ENCODE data around the gene GAL3ST1. TPM values are rescaled to one million over a fixed set of nuclear protein-coding genes. Genes with fewer than 3 reads are reported as not detected.

Gene GAL3ST1
- total RNA-seq, 1 donor from 2014 or later, result 23.7 TPM

DNA sequence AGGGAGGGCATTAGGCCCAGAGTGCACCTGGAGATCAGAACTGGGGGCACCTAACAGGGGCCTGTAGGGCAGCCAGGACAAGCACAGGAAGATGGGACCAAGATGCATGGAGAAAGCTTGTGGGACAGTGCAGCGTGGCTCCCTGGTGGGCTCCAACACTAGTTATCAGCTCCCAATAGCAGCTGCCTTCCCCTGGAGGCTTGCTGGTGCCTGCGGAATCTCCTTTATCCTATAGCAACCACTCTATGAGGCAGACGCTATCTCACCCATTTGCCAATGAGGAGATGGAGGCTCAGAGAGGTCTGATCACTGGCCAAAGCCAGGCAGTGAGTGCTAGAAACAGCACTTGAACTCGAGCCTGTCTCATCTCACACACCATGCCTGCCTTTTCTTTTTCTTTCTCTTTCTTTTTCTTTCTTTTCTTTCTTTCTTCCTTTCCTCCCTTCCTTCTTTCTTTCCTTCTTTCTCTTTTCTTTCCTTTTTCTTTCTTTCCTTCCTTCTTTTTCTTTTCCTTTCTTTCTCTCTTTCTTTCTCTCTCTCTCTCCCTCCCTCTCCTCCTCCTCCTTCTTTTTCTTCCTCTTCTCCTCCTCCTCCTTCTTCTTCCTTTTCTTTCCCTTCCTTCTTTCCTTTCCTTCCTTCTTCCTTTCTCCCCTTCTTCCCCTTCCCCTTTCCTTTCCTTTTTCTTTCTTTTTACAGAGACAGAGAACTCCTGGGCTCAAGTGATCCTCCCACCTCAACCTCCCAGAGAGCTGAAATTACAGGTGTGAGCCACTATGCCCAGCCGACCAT lies 52.9 kb downstream of the GAL3ST1 start:
- H3K27ac Mint-ChIP-seq, result peak overlapping the region; percentile 21
- H3K27me3 Mint-ChIP-seq, result peaks cover 5% of the 10 kb centered on the region
- H3K4me3 Mint-ChIP-seq (ENCODE audit: low read depth), result no peak overlapping the region
- TF ChIP-seq, protein P1, sequence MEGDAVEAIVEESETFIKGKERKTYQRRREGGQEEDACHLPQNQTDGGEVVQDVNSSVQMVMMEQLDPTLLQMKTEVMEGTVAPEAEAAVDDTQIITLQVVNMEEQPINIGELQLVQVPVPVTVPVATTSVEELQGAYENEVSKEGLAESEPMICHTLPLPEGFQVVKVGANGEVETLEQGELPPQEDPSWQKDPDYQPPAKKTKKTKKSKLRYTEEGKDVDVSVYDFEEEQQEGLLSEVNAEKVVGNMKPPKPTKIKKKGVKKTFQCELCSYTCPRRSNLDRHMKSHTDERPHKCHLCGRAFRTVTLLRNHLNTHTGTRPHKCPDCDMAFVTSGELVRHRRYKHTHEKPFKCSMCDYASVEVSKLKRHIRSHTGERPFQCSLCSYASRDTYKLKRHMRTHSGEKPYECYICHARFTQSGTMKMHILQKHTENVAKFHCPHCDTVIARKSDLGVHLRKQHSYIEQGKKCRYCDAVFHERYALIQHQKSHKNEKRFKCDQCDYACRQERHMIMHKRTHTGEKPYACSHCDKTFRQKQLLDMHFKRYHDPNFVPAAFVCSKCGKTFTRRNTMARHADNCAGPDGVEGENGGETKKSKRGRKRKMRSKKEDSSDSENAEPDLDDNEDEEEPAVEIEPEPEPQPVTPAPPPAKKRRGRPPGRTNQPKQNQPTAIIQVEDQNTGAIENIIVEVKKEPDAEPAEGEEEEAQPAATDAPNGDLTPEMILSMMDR (IDR thresholded peaks at IDR 0.05; ENCODE audit: unreplicated experiment), result no peak
- no peaks in the 10 kb centered on the region for H3K4me1 Mint-ChIP-seq (ENCODE audit: low read depth)
- DNase-seq (ENCODE audit: low spot score, unreplicated experiment), result no peak
- no peaks in the 10 kb centered on the region for H3K36me3 Mint-ChIP-seq (ENCODE audit: insufficient read depth)
- H3K9me3 Mint-ChIP-seq (ENCODE audit: low read depth), result peaks cover 2% of the 10 kb centered on the region

DNA sequence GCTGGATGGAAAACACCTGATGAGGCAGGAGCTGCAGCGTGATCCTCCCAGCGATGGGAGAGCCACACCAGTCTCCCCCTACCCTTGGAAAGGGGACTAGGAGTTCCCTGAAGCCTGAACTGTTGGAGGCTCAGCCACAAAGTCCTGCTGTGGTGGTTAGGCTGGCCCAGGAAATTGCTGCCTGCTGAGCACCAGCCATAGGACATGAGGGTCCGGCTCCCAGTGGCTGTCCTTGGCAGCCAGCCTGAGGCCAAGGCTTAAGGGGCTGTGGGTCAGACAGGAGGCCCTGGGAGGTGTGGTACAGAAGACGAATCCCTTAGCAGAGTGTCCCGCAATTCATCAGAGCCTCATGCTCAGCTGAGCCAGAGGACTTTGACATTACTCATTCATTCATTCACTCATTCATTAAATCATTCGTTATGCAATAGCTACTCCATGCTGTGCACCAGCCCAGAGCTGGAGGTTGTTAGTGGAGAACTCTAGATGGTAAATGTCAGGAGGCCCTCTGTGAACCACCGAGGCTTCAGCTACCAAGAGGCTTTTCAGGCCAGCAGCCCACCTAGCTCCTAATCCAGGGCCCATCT lies 54.5 kb downstream of the GAL3ST1 start:
- H3K27ac Mint-ChIP-seq, result no peak overlapping the region
- peaks cover 2% of the 10 kb centered on the region for H3K9me3 Mint-ChIP-seq (ENCODE audit: low read depth)
- no peak for DNase-seq (ENCODE audit: low spot score, unreplicated experiment)
- H3K4me1 Mint-ChIP-seq (ENCODE audit: low read depth), result no peaks in the 10 kb centered on the region
- H3K36me3 Mint-ChIP-seq (ENCODE audit: insufficient read depth), result no peaks in the 10 kb centered on the region
- peaks cover 5% of the 10 kb centered on the region for H3K27me3 Mint-ChIP-seq
- TF ChIP-seq, protein P1 (IDR thresholded peaks at IDR 0.05; ENCODE audit: unreplicated experiment), result no peak
- H3K4me3 Mint-ChIP-seq (ENCODE audit: low read depth), result no peak overlapping the region

DNA sequence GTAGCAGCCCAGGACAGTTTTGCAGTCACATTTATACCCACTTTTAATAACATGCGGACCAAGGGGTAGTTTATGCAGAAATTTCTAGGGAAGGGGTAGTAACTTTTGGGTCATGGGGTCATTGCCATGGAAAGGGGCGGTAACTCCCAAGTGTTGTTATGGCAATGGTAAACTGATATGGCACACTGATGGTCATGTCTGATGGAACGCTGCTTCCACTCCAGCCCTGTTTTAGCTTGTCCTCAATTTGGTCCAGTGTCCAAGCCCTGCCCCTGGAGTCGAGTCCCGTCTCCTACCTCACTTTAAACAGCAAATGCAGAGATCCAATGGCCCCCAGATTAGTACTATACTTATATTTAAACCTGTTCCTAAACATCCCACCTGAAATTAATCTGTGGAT lies 57.7 kb downstream of the GAL3ST1 start:
- TF ChIP-seq, protein P1 (IDR thresholded peaks at IDR 0.05; ENCODE audit: unreplicated experiment), result no peak
- Mint-ChIP-seq H3K4me1 (ENCODE audit: low read depth) (no peaks in the 10 kb centered on the region), H3K9me3 (ENCODE audit: low read depth) (peaks cover 5% of the 10 kb centered on the region), H3K4me3 (ENCODE audit: low read depth) (no peak overlapping the region), H3K27me3 (peaks cover 5% of the 10 kb centered on the region), H3K27ac (no peak overlapping the region), H3K36me3 (ENCODE audit: insufficient read depth) (no peaks in the 10 kb centered on the region)
- no peak for DNase-seq (ENCODE audit: low spot score, unreplicated experiment)

DNA sequence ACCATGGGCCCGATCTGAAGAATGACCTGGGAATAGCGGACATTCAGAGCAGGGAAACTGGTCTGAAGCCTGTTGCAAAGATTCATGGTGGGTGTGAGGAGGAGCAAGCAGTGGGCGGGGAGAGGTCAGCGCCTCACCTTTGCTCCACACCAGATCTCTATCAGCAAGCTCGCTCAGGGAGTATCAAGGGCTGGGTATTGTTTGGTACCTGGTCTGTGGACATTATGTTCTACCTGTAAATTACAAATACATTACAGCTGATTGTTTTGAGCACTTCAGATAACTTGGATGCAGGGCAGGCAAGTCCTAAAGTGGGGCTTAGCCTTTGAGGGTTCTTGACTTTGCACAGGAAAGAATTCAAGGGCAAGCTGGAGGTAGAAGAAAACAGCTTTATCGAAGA lies 58.2 kb downstream of the GAL3ST1 start:
- peaks cover 5% of the 10 kb centered on the region for H3K9me3 Mint-ChIP-seq (ENCODE audit: low read depth)
- H3K27me3 Mint-ChIP-seq, result peaks cover 5% of the 10 kb centered on the region
- no peak overlapping the region for H3K27ac Mint-ChIP-seq
- no peak overlapping the region for H3K4me3 Mint-ChIP-seq (ENCODE audit: low read depth)
- no peak for DNase-seq (ENCODE audit: low spot score, unreplicated experiment)
- no peaks in the 10 kb centered on the region for H3K4me1 Mint-ChIP-seq (ENCODE audit: low read depth)
- TF ChIP-seq, protein P1 (IDR thresholded peaks at IDR 0.05; ENCODE audit: unreplicated experiment), result no peak
- no peaks in the 10 kb centered on the region for H3K36me3 Mint-ChIP-seq (ENCODE audit: insufficient read depth)

DNA sequence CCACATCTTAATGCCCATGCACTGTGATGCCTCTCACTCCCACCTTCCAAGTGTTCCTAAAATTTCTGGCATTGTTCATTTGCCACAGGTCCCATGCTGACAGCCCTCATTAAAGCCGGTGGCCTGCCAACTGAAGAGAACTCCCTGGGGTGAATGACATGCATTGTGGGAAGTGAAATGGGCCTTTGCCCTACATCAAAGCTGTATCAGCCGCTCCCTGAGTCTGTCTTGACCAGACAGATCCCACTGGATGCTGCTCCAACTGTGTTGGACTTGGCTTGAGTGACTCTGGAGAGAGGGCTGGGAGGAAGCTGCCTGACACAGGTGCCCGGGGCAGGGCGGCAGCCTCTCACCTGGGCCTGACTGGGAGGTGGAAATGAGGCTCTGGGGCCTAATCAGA lies 60.2 kb downstream of the GAL3ST1 start:
- Mint-ChIP-seq H3K27me3 (peaks cover 3% of the 10 kb centered on the region), H3K27ac (no peak overlapping the region), H3K36me3 (ENCODE audit: insufficient read depth) (no peaks in the 10 kb centered on the region), H3K9me3 (ENCODE audit: low read depth) (peaks cover 5% of the 10 kb centered on the region), H3K4me3 (ENCODE audit: low read depth) (no peak overlapping the region), H3K4me1 (ENCODE audit: low read depth) (no peaks in the 10 kb centered on the region)
- DNase-seq (ENCODE audit: low spot score, unreplicated experiment), result no peak
- TF ChIP-seq, protein P1 (IDR thresholded peaks at IDR 0.05; ENCODE audit: unreplicated experiment), result no peak
